NCI-H510A (cell line): ENCODE data around the gene NPRL2.
A peak's percentile ranks its signal among the peaks of the same experiment; 100 is the strongest.

Experiments
- DNase-seq: peaks from one replicate; lab custom pipeline; 2025; lab: John Stamatoyannopoulos, UW

The NPRL2 gene

GRCh38 chr3:50304601-50305000 is 46.0 kb downstream of the NPRL2 start:
- DNase-seq, result no peak

DNA sequence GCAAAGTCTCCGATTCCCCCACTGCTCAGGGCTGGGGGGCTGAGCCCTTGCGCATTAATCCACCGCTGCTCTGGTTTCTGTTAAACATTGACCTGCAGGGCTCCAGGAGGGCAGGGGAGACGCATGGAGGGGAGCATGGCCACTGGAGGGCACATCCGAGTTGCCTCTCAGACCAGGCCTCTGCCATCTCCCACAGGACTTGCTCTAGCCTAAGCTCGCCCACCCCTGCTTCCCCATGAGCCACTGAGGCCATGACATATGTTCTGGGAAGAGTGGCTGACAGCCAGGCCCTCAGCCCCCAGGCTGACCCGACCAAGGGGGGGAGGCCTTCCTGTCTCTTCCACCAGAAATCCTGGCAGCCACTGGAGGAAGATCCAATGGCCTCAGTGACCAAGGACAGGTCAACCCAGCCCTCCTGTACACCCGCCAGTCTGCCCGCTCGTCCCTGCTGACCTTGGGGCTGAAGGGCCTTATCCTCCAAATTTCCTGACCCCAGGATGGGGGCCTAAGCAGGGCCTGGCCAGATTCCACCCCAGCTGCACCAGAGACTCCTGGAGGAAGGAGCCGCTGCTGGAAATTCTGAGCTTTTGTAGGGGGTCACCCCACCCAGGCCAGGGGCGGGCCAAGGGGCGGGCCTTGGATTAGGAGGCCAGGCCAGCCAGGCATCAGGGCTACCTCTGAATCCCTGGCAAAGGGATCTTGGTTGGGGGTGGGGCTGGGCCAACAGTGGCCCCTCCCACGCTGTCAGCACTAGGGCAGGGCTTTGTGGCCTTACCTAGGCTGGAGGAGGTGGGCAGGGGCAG is 47.4 kb downstream of the NPRL2 start, which contains the start of gene HYAL1:
TSS of gene HYAL1 (minus strand) at position 562 of the 803 bp plus-strand sequence. CDS start 618 bp downstream, outside the sequence.
- no peak for DNase-seq

DNA sequence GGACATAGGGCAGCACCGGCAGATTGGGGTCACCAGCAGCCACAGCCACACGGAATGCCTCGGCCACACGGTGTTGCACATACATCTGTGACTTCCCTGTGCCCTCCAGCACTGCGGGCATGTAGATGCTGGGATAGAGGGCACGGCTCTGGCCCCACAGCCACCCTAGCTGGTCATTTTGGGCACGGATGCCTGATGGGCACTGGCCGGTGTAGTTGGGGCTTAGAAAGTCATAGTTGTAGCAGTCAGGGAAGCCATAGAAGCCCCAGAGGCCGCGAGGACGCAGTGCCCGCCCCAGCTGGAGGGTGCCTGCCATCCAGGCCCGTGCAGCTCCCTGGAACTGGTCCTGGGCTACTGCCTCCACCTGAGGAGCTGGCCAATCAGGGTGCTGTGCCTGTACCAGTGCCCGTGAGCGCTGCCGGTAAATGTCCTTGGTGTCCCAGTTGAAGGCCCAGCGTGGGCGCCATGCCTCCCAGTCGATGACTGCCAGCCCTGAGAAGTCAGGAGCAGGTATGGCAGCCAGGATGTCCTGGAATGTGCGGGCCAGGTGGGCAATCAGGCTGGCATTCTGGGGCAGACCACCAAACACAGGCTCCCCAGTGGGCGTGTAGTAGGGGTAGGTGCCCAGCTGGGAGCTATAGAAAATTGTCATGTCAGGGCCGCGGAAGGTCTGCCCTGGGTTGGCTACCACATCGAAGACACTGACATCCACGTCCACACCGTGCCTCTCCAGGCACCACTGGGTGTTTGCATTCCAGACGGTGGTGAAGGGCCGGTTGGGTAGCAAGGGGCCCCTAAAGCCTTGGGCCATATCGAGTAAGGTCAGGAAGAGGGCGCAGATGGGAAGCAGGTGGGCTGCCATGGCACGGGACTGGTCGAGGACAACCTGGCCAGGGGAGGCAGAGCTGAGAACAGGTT is 48.2 kb downstream of the NPRL2 start:
- no peak for DNase-seq

DNA sequence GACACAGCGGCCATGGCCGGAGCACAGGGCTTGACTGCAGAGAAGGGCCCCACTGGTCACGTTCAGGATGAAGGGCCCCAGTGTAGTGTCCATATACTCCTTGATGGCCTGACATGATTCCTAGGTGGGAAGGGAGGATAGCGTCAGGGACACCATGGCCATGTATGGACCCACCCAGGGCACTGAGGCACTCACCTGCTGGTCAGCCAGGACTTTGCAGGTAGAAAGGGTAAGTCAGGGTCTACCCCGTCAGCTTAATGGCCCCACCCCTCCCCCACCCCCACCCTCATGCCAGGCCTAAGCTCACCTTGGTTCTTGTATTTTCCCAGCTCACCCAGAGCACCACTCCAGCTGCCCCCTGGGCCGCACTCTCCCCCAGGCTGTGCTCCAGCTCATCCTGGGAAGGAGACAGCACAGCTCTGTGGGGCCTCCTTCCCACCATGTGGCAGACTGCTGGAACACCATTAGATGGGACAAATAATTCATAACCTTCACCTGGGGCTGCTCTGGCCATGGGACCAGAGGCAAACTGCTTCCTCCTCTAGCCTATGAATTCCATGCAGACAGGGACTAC is 49.8 kb downstream of the NPRL2 start:
- DNase-seq, result no peak

DNA sequence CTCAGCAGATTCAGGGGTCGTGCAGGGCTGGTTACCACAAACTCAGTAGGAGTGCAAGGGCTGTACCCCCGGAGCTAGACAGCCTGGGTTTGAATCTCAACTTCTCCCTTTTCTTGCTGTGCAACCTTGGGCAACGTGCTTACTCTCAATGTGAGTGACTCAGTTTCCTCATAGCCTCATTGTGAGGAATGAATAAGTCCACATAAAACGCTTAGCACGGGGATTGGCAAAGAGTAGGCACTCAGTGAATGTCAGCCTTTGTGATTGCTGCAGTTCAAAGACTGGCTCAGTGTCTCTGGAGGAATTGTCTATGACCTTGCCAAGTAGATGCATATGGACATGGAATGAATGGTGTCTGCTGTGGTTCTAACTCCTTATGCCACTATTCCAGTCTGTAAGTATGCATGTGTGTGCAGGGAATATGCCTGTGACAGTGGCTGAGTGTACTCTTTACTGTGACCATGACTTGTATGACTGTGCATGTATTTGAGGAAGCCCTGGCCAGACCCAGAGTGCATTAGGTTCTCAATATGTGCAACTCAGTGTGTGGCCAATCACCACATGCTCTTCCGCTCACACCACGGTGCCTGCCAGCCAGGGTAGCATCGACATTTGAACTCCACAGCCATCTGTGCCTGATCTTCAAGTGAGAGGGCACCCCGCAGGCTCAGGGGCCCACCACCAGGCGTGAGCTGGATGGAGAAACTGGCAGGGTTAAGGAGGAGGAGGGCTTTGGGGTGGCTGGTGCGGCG is 50.5 kb downstream of the NPRL2 start:
- no peak for DNase-seq

DNA sequence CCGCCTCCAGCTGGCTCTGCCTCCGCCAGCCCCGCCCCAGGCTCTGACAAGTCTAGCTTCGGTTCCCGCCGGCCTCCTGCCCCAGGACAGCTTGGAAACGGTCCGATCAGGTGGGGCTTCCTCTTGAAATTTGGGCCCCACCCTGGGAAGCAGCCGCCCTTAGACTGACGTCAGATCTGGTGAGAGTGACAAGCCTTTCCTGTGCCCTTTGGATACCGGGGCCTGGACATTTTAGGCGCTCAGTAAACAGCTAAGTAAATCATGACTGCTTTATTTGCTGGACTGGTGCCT is 51.0 kb downstream of the NPRL2 start:
- DNase-seq, result no peak

GRCh38 chr3:50298836-50299637 is 51.5 kb downstream of the NPRL2 start, which contains the start of the genes HYAL3 and NAA80:
Gene HYAL3 (minus strand): TSS chr3:50299405. CDS start chr3:50295602, 3,803 bp downstream.
Gene NAA80 (minus strand): TSS chr3:50299405. CDS start chr3:50297463, 1,942 bp downstream.
- DNase-seq, result peak; percentile 91

DNA sequence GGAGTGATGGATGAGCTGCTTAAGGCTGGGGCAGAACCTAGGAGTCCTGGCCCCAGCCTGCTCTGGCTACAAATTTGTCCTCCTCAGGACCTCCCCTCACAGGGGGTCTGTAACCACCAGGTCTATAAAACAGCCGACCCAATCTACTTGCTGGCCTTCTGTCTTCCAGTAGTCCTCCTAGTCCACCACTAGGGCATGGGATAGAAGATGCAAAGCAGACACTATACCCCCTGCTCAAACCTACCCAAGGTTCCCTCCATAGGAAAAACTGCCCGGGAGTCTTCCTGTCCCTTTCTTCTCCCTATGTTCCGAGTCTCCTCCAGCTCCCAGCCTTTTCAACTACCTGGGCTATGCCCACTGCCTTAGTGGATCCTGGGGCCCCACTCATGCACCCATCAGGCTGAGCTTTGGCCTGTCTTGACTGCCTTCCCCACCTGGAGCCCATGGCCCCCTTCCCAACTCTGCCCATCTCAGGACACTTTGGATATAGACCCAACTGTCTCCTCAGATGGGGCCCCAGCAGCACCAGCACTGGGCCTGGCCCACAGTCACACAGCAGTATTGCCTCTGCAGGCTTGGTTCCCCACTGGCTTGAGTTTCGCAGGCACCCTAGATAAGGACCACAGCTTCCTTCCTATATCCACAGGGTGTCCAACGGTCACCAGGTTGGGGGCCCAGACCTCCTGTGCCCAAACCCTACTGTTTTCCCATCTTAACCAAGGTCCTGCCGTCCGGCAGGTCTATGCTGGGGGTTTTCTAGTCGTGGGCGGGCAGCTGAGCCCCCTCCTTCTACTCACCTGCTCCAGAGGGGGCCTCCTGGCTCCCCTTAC is 52.5 kb downstream of the NPRL2 start:
- DNase-seq, result no peak

DNA sequence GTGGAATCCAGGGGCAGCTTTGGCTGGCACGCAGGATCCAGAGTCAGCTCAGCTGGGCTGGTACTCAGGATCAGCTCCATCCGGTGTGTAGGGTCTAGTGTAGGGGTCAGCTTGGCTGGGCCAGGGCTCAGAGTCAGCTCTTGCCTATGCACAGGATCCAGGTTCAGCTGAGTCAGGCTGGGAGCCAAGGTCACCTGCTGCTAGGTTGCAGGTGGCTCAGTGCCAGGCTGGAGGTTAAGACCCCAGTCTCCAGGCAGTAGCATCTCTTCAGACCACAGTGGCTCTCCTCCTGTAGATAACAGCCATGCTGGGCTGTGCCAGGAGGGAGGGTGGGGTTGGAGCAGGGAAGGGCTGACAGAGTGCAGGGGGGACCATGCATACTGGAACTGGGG is 53.2 kb downstream of the NPRL2 start:
- DNase-seq, result no peak
